Liver (tissue), 9 donors: Measurements from ENCODE around the gene PCDH9. TPM values are rescaled to one million over a fixed set of nuclear protein-coding genes. Genes with fewer than 3 reads are reported as not detected.

Experiments used
- DNase-seq: peaks from one replicate; pipeline ENCODE4 v3.0.0-alpha.2; 2017; ENCODE audit warnings: low spot score
- H3K27ac ChIP-seq, 2 donors: one replicate each; pipeline ENCODE4 v1.7.0; 2013; ENCODE audit warnings: inconsistent platforms in 2 of 2, low read length in 2 of 2, control low read depth in 1 of 2, low read depth in 1 of 2, mild to moderate bottlenecking in 1 of 2
- H3K27me3 ChIP-seq, 4 donors: one replicate each; pipeline versions ENCODE4 v1.6.1 to v1.7.0; 2013; ENCODE audit warnings: low read length in 3 of 4, inconsistent platforms in 1 of 4, mild to moderate bottlenecking in 1 of 4, moderate library complexity in 1 of 4; ENCODE audit not compliant: control insufficient read depth in 4 of 4, insufficient read depth in 4 of 4
- H3K36me3 ChIP-seq, 4 donors: one replicate each; pipeline versions ENCODE4 v1.6.1 to v1.7.0; 2013; ENCODE audit warnings: low read length in 3 of 4, mild to moderate bottlenecking in 3 of 4, low read depth in 1 of 4, moderate library complexity in 1 of 4; ENCODE audit not compliant: control insufficient read depth in 4 of 4, insufficient read depth in 3 of 4
- H3K4me1 ChIP-seq, 4 donors: one replicate each; pipeline versions ENCODE4 v1.6.1 to v1.7.0; 2013; ENCODE audit warnings: low read length in 3 of 4, mild to moderate bottlenecking in 3 of 4, moderate library complexity in 1 of 4; ENCODE audit not compliant: control insufficient read depth in 4 of 4, insufficient read depth in 4 of 4
- H3K4me3 ChIP-seq, 3 donors: one replicate each; pipeline versions ENCODE4 v1.6.1 to v1.7.0; 2013; ENCODE audit warnings: low read length in 3 of 3, control low read depth in 1 of 3, low read depth in 1 of 3, mild to moderate bottlenecking in 1 of 3
- H3K9ac ChIP-seq, 2 donors: one replicate each; pipeline ENCODE4 v1.7.0; 2013; ENCODE audit warnings: low read length in 2 of 2, mild to moderate bottlenecking in 2 of 2, moderate library complexity in 2 of 2, control low read depth in 1 of 2, low read depth in 1 of 2
- H3K9me3 ChIP-seq, 4 donors: one replicate each; pipeline versions ENCODE4 v1.6.1 to v1.7.0; 2013; ENCODE audit warnings: low read length in 3 of 4; ENCODE audit not compliant: control insufficient read depth in 4 of 4
- EGR1 ChIP-seq, 2 donors: IDR thresholded peaks; 2 replicates each; pipeline ENCODE4 v1.6.1; 2016 to 2018; ENCODE audit warnings: antibody characterized with exemption in 2 of 2, low read depth in 2 of 2
- FOXA1 ChIP-seq: IDR thresholded peaks from 2 replicates; pipeline ENCODE4 v1.6.1; 2016; ENCODE audit warnings: antibody characterized with exemption
- FOXA2 ChIP-seq: IDR thresholded peaks from 2 replicates; pipeline ENCODE4 v1.6.1; 2016; ENCODE audit warnings: antibody characterized with exemption
- GABPA ChIP-seq, 2 donors: IDR thresholded peaks in 1 of 2; conservative IDR thresholded peaks in 1 of 2; 2 replicates each; pipeline ENCODE4 v1.6.1; 2016; ENCODE audit warnings: antibody characterized with exemption in 2 of 2, mild to moderate bottlenecking in 1 of 2, moderate library complexity in 1 of 2
- HNF4A ChIP-seq, 2 donors: conservative IDR thresholded peaks; 2 replicates each; pipeline ENCODE4 v1.6.1; 2016; ENCODE audit warnings: antibody characterized with exemption in 2 of 2, mild to moderate bottlenecking in 2 of 2
- HNF4G ChIP-seq: IDR thresholded peaks from 2 replicates; pipeline ENCODE4 v1.6.1; 2016; ENCODE audit warnings: antibody characterized with exemption
- JUND ChIP-seq, 2 donors: IDR thresholded peaks; 2 replicates each; pipeline ENCODE4 v1.6.1; 2016; ENCODE audit warnings: antibody characterized with exemption in 2 of 2
- NR2F2 ChIP-seq: IDR thresholded peaks from 2 replicates; pipeline ENCODE4 v1.6.1; 2016; ENCODE audit warnings: antibody characterized with exemption
- RAD21 ChIP-seq, 2 donors: IDR thresholded peaks; 2 replicates each; pipeline ENCODE4 v1.6.1; 2016; ENCODE audit warnings: antibody characterized with exemption in 2 of 2, mild to moderate bottlenecking in 2 of 2
- RXRA ChIP-seq, 2 donors: IDR thresholded peaks; 2 replicates each; pipeline ENCODE4 v1.6.1; 2017 to 2018; ENCODE audit warnings: antibody characterized with exemption in 2 of 2, mild to moderate bottlenecking in 1 of 2
- SP1 ChIP-seq: IDR thresholded peaks from 2 replicates; pipeline ENCODE4 v1.6.1; 2018; ENCODE audit warnings: antibody characterized with exemption, mild to moderate bottlenecking
- TAF1 ChIP-seq: conservative IDR thresholded peaks from 2 replicates; pipeline ENCODE4 v1.6.1; 2016; ENCODE audit warnings: antibody characterized with exemption, mild to moderate bottlenecking
- YY1 ChIP-seq: IDR thresholded peaks from 2 replicates; pipeline ENCODE4 v1.6.1; 2016; ENCODE audit warnings: antibody characterized with exemption, mild to moderate bottlenecking
- WGBS: extraction: QIAGEN DNeasy Blood & Tissue Kit; methylation state at CpG from one replicate; pipeline ENCODE4 v1.1.7; 2013; 5-methylcytosine and 5-hydroxymethylcytosine counted together
- polyA plus RNA-seq, 2 donors: library from polyadenylated mRNA; stranded (reverse) in 1 of 2; unstranded in 1 of 2; fragments of 200-250 nt in 1 of 2; fragments of >200 nt in 1 of 2; fragmentation: Nextera tagmentation in 1 of 2; extraction: Ambion mirVana in 1 of 2; gene quantifications; one replicate each; pipeline versions ENCODE4 v1.2.1 to v1.2.3, GENCODE V29; 2013 to 2015
- total RNA-seq, 2 donors: library from RNA; depleted of rRNA; stranded (reverse); fragments of >200 nt; gene quantifications; one replicate each; pipeline ENCODE4 v1.2.3, GENCODE V29; 2014
- TF ChIP-seq, protein P1 (sequence below): IDR thresholded peaks from 2 replicates; pipeline ENCODE4 v1.6.1; 2016; ENCODE audit warnings: antibody characterized with exemption
- TF ChIP-seq, protein P2 (sequence below): IDR thresholded peaks from 2 replicates; pipeline ENCODE4 v1.6.1; 2016; ENCODE audit warnings: antibody characterized with exemption
- TF ChIP-seq, protein P3 (sequence below): fragments of 150-350 bp; IDR thresholded peaks from 2 replicates; pipeline ENCODE4 v1.5.1; 2017; ENCODE audit warnings: improper control_type of control experiment, low read depth, low read length; ENCODE audit not compliant: missing input control
- TF ChIP-seq, protein P4 (sequence below): IDR thresholded peaks from 2 replicates; pipeline ENCODE4 v1.6.1; 2016; ENCODE audit warnings: antibody characterized with exemption, mild to moderate bottlenecking
- TF ChIP-seq, protein P5 (sequence below): IDR thresholded peaks from 2 replicates; pipeline ENCODE4 v1.6.1; 2016; ENCODE audit warnings: antibody characterized with exemption
- donor health status: healthy.
- donor health status: healthy.
- donor health status: healthy.
- donor health status: healthy.
- donor health status: healthy.

The PCDH9 gene
- total and polyA plus RNA-seq, 4 donors, result 0.90 to 4.0 (median 2.2) TPM

DNA sequence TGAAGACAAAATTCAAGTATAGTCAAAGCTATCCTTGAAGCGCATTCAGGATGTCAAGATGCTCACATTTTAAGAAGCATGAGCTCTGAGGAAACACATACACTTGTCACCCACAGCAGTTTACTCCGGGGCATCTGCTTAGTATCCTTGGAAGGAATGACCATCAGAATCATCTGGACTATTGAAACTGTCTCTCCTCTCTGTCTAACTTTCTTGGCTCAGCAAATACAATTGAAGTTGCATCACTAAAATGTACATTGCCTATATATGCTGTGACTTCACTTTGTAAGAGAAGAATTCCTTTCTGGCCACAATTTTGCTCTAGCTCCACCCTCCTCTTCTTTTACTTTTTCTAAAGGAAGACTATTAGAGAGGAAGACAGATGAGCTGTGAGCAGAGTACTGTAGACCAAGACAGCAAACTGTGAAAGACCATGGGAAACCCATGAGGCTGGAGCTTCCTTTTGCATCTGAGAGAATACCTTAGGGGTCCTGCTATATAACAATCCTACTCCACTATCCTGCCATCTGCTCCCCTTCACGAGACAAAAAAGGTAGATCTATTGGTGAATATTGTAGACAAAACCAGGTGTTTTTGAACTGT, 906.3 kb downstream of the PCDH9 start:
- Histone ChIP-seq H3K9me3 (no peaks in the 10 kb centered on the region), H3K9ac (no peak overlapping the region), H3K27me3 (peaks cover 0 to 4% (median 0%) of the 10 kb centered on the region in 4 donors), H3K4me3 (no peak overlapping the region), H3K27ac (no peak overlapping the region), H3K4me1 (no peaks in the 10 kb centered on the region), H3K36me3 (no peaks in the 10 kb centered on the region)
- TF ChIP-seq YY1, result no peak
- TF ChIP-seq FOXA1, result no peak
- TF ChIP-seq, protein P1, sequence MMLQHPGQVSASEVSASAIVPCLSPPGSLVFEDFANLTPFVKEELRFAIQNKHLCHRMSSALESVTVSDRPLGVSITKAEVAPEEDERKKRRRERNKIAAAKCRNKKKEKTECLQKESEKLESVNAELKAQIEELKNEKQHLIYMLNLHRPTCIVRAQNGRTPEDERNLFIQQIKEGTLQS, result no peak
- TF ChIP-seq TAF1, result no peak
- TF ChIP-seq, protein P2, sequence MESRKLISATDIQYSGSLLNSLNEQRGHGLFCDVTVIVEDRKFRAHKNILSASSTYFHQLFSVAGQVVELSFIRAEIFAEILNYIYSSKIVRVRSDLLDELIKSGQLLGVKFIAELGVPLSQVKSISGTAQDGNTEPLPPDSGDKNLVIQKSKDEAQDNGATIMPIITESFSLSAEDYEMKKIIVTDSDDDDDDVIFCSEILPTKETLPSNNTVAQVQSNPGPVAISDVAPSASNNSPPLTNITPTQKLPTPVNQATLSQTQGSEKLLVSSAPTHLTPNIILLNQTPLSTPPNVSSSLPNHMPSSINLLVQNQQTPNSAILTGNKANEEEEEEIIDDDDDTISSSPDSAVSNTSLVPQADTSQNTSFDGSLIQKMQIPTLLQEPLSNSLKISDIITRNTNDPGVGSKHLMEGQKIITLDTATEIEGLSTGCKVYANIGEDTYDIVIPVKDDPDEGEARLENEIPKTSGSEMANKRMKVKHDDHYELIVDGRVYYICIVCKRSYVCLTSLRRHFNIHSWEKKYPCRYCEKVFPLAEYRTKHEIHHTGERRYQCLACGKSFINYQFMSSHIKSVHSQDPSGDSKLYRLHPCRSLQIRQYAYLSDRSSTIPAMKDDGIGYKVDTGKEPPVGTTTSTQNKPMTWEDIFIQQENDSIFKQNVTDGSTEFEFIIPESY, result no peak
- no peak for TF ChIP-seq JUND (IDR thresholded peaks at IDR 0.05)
- TF ChIP-seq, protein P3, sequence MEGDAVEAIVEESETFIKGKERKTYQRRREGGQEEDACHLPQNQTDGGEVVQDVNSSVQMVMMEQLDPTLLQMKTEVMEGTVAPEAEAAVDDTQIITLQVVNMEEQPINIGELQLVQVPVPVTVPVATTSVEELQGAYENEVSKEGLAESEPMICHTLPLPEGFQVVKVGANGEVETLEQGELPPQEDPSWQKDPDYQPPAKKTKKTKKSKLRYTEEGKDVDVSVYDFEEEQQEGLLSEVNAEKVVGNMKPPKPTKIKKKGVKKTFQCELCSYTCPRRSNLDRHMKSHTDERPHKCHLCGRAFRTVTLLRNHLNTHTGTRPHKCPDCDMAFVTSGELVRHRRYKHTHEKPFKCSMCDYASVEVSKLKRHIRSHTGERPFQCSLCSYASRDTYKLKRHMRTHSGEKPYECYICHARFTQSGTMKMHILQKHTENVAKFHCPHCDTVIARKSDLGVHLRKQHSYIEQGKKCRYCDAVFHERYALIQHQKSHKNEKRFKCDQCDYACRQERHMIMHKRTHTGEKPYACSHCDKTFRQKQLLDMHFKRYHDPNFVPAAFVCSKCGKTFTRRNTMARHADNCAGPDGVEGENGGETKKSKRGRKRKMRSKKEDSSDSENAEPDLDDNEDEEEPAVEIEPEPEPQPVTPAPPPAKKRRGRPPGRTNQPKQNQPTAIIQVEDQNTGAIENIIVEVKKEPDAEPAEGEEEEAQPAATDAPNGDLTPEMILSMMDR, result no peak
- TF ChIP-seq EGR1 (IDR thresholded peaks at IDR 0.05; ENCODE audit: low read depth in 2 of 2), result no peak
- TF ChIP-seq, protein P4, sequence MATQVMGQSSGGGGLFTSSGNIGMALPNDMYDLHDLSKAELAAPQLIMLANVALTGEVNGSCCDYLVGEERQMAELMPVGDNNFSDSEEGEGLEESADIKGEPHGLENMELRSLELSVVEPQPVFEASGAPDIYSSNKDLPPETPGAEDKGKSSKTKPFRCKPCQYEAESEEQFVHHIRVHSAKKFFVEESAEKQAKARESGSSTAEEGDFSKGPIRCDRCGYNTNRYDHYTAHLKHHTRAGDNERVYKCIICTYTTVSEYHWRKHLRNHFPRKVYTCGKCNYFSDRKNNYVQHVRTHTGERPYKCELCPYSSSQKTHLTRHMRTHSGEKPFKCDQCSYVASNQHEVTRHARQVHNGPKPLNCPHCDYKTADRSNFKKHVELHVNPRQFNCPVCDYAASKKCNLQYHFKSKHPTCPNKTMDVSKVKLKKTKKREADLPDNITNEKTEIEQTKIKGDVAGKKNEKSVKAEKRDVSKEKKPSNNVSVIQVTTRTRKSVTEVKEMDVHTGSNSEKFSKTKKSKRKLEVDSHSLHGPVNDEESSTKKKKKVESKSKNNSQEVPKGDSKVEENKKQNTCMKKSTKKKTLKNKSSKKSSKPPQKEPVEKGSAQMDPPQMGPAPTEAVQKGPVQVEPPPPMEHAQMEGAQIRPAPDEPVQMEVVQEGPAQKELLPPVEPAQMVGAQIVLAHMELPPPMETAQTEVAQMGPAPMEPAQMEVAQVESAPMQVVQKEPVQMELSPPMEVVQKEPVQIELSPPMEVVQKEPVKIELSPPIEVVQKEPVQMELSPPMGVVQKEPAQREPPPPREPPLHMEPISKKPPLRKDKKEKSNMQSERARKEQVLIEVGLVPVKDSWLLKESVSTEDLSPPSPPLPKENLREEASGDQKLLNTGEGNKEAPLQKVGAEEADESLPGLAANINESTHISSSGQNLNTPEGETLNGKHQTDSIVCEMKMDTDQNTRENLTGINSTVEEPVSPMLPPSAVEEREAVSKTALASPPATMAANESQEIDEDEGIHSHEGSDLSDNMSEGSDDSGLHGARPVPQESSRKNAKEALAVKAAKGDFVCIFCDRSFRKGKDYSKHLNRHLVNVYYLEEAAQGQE, result no peak
- no peak for TF ChIP-seq RAD21 (IDR thresholded peaks at IDR 0.05)
- no peak for TF ChIP-seq GABPA (IDR thresholded peaks at IDR 0.05 in 1 of 2, conservative IDR thresholded peaks at IDR 0.05 in 1 of 2)
- TF ChIP-seq FOXA2, result no peak
- TF ChIP-seq, protein P5, sequence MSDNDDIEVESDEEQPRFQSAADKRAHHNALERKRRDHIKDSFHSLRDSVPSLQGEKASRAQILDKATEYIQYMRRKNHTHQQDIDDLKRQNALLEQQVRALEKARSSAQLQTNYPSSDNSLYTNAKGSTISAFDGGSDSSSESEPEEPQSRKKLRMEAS, result no peak
- no peak for TF ChIP-seq RXRA (IDR thresholded peaks at IDR 0.05)
- no peak for TF ChIP-seq SP1
- no peak for TF ChIP-seq HNF4G
- no peak for TF ChIP-seq NR2F2
- TF ChIP-seq HNF4A (conservative IDR thresholded peaks at IDR 0.05), result no peak
- no peak for DNase-seq
- WGBS, result 68% methylated on average over 3 of the region's 3 CpGs
